NCI-H526 treated with DMSO at 0.1 percent for 48 hours (cell line): ENCODE results near the gene RCOR1.
"Not testable (repeated sequence)": the region's sequence is repeated elsewhere in the genome, so short reads cannot be mapped to it uniquely, and the experiment has no call there.

Source experiments
- DNase-seq: peaks from one replicate; lab custom pipeline; 2025; lab: John Stamatoyannopoulos, UW

The RCOR1 gene

GRCh38 chr14:102593061-102593824 lies 794 bp downstream of the RCOR1 start:
- DNase-seq, result peak; percentile 17

GRCh38 chr14:102593825-102594137 lies 1.3 kb downstream of the RCOR1 start:
- peak; percentile 12 for DNase-seq

- DNase-seq, result peak; percentile 46
These were observed 2.2 kb downstream of the RCOR1 start for GRCh38 chr14:102594514-102595175.

GRCh38 chr14:102601378-102601925 lies 9.0 kb downstream of the RCOR1 start:
- no peak for DNase-seq

- no peak for DNase-seq
These were observed 10.2 kb downstream of the RCOR1 start for GRCh38 chr14:102602421-102603292.

DNA sequence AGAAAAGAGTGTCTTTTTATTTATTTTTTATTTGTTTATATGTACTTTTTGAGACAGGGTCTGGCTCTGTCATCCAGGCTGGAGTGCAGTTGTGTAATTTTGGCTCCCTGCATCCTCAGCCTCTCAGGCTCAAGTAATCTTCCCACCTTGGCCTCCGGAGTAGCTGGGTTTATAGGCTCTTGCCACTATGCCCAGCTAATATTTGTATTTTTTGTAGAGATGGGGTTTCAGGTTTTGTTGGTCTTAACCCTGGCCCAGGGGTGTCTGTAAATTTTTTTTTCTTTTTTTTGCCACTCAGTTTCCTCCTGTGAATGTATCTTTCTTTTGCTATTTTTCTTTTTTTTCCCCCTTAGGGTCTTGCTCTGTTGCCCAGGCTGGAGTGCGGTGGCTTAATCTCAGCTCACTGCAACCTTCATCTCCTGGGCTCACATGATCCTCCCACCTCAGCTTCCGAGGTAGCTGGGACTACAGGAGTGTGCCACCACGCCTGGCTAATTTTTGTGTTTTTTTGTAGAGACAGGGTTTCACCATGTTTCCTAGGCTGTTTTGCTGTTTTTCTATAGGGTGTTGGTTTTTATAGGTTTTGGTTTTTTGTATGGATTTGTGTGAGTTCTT lies 11.0 kb downstream of the RCOR1 start:
- DNase-seq, result no peak

- no peak for DNase-seq
These were observed 11.7 kb downstream of the RCOR1 start for GRCh38 chr14:102604183-102604582.

GRCh38 chr14:102605029-102605428 lies 12.6 kb downstream of the RCOR1 start:
- DNase-seq, result no peak

DNA sequence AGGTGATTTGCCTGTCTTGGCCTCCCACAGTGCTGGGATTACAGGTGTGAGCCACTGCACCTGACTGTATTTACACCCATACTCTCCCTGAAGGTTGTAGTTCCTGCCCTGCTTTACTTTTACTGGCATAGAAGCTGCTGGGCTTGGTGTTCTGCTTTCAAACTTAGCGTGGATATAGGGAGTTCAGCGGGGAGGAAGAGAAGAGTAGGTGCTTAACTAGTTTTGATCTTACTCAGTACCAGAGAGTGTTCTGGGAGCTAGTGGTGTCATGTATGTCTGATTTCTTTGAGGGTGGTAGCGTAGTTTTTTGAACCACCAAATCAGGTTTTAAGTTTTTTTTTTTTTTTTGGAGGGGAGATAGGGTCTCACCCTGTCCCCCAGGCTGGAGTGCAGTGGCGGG lies 13.8 kb downstream of the RCOR1 start:
- DNase-seq, result no peak

DNA sequence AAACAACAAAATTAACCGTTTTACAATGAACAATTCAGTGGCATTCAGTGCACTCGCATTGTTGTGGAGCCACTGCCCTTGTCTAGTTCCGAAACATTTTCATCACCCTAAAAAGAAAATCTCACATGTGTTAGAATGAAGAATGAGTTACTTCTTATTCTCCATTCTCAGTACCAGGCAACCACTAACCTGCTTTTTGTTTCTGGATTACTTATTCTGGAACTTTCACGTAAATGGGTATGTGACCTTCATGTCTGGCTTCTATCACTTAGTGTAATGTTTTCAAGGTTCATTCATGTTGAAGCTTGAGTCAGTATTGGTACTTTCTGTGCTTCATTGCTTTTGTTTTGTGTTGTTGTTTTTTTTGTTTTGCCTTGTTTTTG lies 15.6 kb downstream of the RCOR1 start:
- DNase-seq, result no peak

- no peak for DNase-seq
These were observed 18.7 kb downstream of the RCOR1 start for GRCh38 chr14:102610968-102611811.

DNA sequence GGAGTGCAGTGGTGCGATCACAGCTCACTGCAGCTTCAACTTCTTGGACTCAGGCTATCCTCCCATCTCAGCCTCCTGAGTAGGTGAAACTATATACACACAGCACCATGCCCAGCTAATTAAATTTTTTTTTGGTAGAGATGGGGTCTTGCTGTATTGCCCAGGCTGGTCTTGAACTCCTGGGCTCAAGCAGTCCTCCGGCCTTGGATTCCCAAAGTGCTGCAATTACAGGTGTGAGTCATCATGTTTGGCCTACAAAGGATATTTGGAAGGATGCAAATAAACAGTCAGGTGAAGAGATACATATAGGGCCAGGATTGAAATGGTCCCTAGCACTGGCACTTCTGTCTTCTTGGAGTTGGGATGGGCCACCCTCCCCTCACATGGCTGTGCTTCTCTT lies 23.9 kb downstream of the RCOR1 start:
- no peak for DNase-seq

DNA sequence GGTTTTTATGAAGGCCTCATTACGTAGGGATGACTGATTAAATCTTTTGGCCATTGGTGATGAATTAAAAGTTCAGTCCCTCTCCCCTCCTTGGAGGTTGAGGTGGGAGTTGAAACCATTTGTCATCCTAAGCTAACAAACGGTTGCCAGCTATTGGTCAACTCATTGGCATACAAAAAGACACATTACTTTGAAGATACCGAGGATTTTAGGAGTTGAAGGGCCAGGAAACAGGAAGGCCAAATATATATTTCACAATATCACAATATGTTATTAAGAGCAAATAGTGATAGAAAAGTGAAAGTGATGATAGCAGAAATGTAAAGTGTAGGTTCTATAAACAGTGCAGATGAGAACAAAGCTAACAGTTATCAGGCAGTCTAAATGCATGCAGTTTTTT lies 24.4 kb downstream of the RCOR1 start:
- no peak for DNase-seq

DNA sequence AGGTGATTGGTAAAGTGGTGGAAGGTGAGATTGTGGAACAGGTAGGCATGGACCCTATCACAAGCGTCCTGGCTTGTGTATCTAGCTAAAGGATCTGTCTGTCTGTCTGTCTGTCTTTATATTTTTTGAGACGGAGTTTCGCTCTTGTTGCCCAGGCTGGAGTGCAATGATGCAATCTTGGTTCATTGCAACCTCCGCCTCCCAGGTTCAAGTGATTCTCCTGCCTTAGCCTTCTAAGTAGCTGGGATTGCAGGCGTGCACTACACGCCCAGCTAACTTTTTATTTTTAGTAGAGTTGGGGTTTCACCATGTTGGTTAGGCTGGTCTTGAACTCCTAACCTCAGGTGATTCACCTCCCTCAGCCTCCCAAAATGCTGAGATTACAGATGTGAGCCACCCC lies 26.6 kb downstream of the RCOR1 start:
- DNase-seq, result not testable (repeated sequence)

DNA sequence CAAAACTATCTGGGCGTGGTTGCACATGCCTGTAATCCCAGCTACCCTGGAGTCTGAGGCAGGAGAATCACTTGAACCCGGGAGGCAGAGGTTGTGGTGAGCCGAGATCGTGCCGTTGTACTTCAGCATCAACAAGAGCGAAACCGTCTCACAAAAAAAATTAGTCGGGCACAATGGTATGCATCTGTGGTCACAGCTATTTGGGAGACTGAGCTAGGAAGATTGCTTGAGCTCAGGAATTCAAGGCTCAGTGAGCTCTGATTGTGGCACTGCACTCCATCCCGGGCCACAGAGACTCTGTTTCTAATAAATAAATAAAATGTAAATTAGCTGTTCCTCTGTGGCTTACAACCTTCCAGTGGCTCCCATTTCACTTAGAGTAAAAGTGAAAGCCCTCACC lies 28.0 kb downstream of the RCOR1 start:
- DNase-seq, result no peak

DNA sequence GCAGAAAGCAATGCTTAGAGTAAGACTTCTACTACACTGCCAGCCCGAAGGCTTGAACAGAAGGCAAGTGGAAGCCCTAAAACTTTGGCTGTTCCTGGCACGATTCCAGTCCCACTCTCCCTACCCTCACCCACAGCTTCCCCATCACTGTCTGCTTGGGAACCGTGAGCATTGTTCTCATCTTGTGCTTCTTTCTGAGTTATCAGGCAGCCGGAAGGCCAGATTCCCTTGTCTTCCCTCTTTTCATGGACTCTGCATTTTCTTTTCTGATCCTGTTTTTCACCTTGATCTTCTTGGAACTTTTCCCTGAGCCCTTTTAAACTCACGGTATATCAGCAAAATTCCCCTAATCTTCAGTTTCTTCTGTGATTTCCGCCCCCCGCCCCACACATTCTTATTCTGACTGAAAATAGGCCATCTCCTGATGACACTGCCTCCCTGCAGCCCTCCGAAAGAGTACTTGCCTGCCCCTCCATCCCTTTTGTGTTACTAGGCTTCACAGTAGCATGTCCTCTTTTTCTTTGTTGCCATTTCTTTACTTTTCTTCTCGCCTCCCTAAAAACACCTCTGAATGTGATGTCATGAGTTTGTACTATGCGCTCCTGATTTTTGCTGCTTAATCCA lies 29.9 kb downstream of the RCOR1 start:
- no peak for DNase-seq

DNA sequence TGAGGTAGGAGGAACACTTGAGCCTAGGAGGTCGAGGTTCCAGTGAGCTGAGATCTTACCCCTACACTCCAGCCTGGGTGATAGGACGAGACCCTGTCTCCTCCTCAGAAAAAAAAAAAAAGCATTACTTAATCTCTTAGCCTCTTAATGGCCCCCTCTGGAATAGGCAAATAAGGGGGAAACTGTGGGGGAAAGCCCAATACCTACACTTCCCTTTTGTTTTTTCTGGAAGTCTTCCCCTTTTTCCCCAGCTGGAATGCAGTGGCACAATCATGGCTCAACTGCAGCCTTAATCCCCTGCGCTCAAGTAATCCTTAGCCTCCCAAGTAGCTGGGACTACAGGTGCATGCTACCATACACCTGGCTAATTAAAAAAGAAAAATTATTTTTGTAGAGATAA lies 32.2 kb downstream of the RCOR1 start:
- no peak for DNase-seq

DNA sequence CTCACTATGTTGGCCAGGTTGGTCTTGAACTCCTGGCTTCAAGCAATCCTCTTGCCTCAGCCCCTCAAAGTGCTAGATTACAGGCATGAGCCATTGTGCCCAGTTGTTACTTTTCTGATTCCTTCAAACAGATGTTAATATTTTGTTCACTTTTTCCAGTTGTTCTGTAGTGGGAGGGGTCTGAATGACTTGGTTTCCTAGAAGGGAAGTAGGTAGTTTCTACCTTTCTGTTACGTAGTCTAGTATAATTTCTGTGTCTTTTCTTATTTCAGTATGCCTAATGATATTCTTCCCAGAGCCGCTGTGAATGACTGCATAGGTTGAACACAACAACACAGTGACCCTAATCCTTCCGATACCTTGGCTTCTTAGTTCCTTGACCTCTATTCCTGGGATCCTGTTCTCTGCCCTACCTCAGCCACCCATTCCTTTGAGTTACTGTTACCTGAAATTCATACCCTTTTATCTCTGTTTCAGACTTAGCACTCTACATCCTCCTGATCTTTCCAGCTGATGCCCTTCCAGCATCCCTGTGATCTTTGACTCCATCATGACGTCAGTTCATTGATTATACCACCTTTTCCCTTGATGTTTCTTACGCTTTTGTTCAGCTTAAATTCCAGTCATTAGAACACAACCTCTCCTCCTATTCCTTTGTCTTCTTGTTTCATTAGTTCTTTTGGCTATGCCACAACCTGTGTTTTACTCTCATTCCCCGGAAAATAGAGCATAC lies 33.3 kb downstream of the RCOR1 start:
- DNase-seq, result no peak

DNA sequence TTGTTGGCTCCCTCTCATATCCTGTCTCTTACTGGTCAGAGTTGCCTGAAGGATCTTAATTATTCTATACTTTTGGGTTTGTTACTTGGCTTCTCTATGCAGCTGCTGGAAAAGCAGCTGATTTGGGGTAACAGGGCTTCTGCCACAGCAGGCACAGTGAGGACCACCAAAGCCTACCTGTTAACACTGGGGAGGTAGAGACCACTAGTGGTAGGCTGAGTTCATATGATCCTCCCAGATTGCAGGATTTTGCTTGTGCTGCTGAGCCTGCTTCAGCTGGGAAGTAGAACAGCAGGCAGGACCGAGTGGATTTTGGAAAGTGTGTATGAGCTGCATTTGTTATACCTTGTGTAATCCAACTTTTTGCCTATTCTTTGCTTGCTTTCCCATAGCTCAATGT lies 34.1 kb downstream of the RCOR1 start:
- DNase-seq, result no peak

GRCh38 chr14:102629011-102629444 lies 36.6 kb downstream of the RCOR1 start:
- no peak for DNase-seq
